Measurements from ENCODE around the gene OBSL1. TPM values are rescaled to one million over a fixed set of nuclear protein-coding genes. Genes with fewer than 3 reads are reported as not detected.

Gene OBSL1
- total RNA-seq, 1 experiment from 2014 or later = 53.1 TPM

DNA sequence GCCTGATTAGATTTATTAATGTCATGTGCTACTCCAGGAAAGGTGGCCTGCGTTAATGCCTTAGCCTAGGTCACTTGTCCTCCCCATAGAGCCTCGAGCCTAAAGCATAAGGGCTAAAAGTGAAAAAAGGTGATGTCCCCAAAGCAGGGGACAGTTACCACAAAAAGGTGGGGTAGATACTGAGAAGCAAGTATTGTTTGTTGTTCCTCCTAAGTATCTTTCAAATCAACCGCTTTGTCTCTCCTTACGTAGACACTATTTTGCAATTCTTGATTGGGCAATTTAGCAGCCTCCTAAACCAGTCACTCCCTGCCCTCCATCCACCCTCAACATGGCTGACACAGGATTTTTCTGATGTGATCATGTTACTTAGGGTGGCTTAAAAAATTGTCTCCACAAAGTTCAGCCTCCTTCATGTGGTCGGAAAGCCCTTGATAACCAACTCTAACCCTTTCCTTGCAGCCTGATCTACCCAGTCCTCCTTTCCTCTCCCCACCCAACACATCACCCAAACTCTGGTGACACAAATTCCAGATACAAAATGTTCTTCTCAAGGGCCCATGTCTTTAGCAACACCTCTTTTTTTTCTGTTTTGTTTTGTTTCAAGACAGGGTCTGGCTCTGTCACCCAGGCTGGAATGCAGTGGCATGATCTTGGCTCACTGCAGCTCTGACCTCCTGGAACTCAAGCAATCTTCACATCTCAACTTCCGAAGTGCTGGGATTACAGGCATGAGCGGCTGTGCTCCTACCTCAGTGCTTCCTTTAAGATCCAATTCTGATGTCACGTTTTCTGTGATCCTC, 7.7 kb upstream of the OBSL1 start:
- no peaks in the 10 kb centered on the region for H3K9me3 ChIP-seq (replicated peaks)
- no peaks in the 10 kb centered on the region for H3K4me1 ChIP-seq (replicated peaks)
- no peaks in the 10 kb centered on the region for H3K36me3 ChIP-seq
- peaks cover 6% of the 10 kb centered on the region; the same call in 1 of the 2 replicates for H3K27me3 ChIP-seq (replicated peaks)
- DNase-seq (ENCODE audit: low read depth in 1 of 2, low spot score in 2 of 2) = no peak
- H3K27ac ChIP-seq = no peak overlapping the region
- no peak overlapping the region for H3K4me3 ChIP-seq

- DNase-seq (ENCODE audit: low read depth in 1 of 2, low spot score in 2 of 2) = no peak
- Histone ChIP-seq H3K9me3 (replicated peaks) (no peaks in the 10 kb centered on the region), H3K27ac (no peak overlapping the region), H3K27me3 (replicated peaks) (0 out of 2 replicates have a peak, but pooled peaks cover 6% of the 10 kb centered on the region), H3K4me3 (no peak overlapping the region), H3K36me3 (no peaks in the 10 kb centered on the region), H3K4me1 (replicated peaks) (peaks cover 3% of the 10 kb centered on the region)
Observed at GRCh38 chr2:219576505-219577388, 5.4 kb upstream of the OBSL1 start.

- H3K4me3 ChIP-seq = no peak overlapping the region
- no peak for DNase-seq (ENCODE audit: low read depth in 1 of 2, low spot score in 2 of 2)
- H3K36me3 ChIP-seq = peaks cover 2% of the 10 kb centered on the region
- H3K4me1 ChIP-seq (replicated peaks) = peaks cover 8% of the 10 kb centered on the region
- no peak overlapping the region for H3K27ac ChIP-seq
- H3K9me3 ChIP-seq (replicated peaks) = no peaks in the 10 kb centered on the region
- H3K27me3 ChIP-seq (replicated peaks) = 0 out of 2 replicates have a peak, but pooled peaks cover 6% of the 10 kb centered on the region
Observed at GRCh38 chr2:219575566-219576504, 4.5 kb upstream of the OBSL1 start.

GRCh38 chr2:219574484-219575311, 3.4 kb upstream of the OBSL1 start:
- Histone ChIP-seq H3K27me3 (replicated peaks) (0 out of 2 replicates have a peak, but pooled peaks cover 3% of the 10 kb centered on the region), H3K4me1 (replicated peaks) (peaks cover 18% of the 10 kb centered on the region), H3K4me3 (no peak overlapping the region), H3K27ac (no peak overlapping the region), H3K36me3 (peaks cover 13% of the 10 kb centered on the region), H3K9me3 (replicated peaks) (0 out of 2 replicates have a peak, but pooled peaks cover 3% of the 10 kb centered on the region)
- DNase-seq (ENCODE audit: low read depth in 1 of 2, low spot score in 2 of 2) = no peak

- DNase-seq (ENCODE audit: low read depth in 1 of 2, low spot score in 2 of 2) = no peak
- H3K36me3 ChIP-seq = peaks cover 25% of the 10 kb centered on the region
- H3K27me3 ChIP-seq (replicated peaks) = 0 out of 2 replicates have a peak, but pooled peaks cover 3% of the 10 kb centered on the region
- 0 out of 2 replicates have a peak, but pooled peaks cover 3% of the 10 kb centered on the region for H3K9me3 ChIP-seq (replicated peaks)
- H3K4me1 ChIP-seq (replicated peaks) = peaks cover 18% of the 10 kb centered on the region
- no peak overlapping the region for H3K27ac ChIP-seq
- no peak overlapping the region for H3K4me3 ChIP-seq
Observed at GRCh38 chr2:219573166-219573565, 1.8 kb upstream of the OBSL1 start.

GRCh38 chr2:219572237-219573001, 1.1 kb upstream of the OBSL1 start, which contains the start of gene INHA:
Gene INHA (plus strand): TSS chr2:219572310. CDS start chr2:219572375, 65 bp downstream.
- DNase-seq (ENCODE audit: low read depth in 1 of 2, low spot score in 2 of 2) = no peak
- Histone ChIP-seq H3K4me3 (peak within 1 kb of the TSS; percentile 97), H3K9me3 (replicated peaks) (0 out of 2 replicates have a peak, but pooled peaks cover 3% of the 10 kb centered on the region), H3K36me3 (peaks cover 32% of the 10 kb centered on the region), H3K27ac (peak within 1 kb of the TSS; percentile 39), H3K4me1 (replicated peaks) (peaks cover 18% of the 10 kb centered on the region), H3K27me3 (replicated peaks) (0 out of 2 replicates have a peak, but pooled peaks cover 3% of the 10 kb centered on the region)

GRCh38 chr2:219570924-219571310, 422 bp downstream of the OBSL1 start:
- H3K9me3 ChIP-seq (replicated peaks) = 0 out of 2 replicates have a peak, but pooled peaks cover 3% of the 10 kb centered on the region
- H3K27me3 ChIP-seq (replicated peaks) = no peaks in the 10 kb centered on the region
- H3K4me3 ChIP-seq = peak overlapping the region; percentile 97
- DNase-seq (ENCODE audit: low read depth in 1 of 2, low spot score in 2 of 2) = peak; percentile 49 to 51
- H3K27ac ChIP-seq = peak overlapping the region; percentile 39
- H3K36me3 ChIP-seq = peaks cover 43% of the 10 kb centered on the region
- peaks cover 18% of the 10 kb centered on the region for H3K4me1 ChIP-seq (replicated peaks)

DNA sequence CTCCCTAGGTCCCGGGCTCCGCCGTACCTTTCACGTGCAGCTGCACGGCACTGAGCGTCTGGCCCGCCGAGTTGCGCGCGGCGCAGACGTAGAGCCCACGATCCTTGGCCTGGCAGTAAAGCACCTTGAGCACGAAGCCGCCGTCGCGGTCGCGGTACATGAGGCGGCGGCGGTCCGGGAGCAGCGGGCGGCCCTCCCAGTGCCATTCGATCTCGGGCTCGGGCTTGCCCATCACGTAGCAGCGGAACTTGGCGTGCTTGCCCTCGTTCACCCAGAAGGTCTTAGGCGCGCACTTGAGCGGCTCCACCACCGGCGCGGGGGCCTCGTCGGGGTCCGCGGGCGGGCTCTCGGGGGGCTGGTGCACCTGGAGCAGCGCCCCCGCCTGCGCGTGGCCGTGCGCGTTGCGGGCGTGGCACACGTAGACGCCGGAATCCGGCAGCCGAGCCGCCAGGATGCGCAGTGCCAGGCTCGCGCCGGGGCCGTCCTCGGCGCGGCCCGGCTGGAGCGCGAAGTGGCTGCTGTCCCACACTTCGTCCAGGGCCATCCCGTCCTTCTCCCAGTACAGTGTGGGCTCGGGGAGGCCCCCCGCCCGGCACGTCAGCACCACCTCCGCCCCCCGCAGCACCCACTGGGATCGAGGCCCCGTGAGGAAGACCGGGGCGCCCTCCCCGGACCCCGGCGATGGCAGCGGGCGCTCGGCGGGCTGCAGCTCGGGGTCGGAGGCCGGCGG, 980 bp downstream of the OBSL1 start:
- Histone ChIP-seq H3K4me3 (peak overlapping the region; percentile 97), H3K27me3 (replicated peaks) (no peaks in the 10 kb centered on the region), H3K4me1 (replicated peaks) (peaks cover 18% of the 10 kb centered on the region), H3K9me3 (replicated peaks) (0 out of 2 replicates have a peak, but pooled peaks cover 3% of the 10 kb centered on the region), H3K36me3 (peaks cover 44% of the 10 kb centered on the region), H3K27ac (peak overlapping the region; percentile 39)
- peak; percentile 21 to 46 for DNase-seq (ENCODE audit: low read depth in 1 of 2, low spot score in 2 of 2)

DNA sequence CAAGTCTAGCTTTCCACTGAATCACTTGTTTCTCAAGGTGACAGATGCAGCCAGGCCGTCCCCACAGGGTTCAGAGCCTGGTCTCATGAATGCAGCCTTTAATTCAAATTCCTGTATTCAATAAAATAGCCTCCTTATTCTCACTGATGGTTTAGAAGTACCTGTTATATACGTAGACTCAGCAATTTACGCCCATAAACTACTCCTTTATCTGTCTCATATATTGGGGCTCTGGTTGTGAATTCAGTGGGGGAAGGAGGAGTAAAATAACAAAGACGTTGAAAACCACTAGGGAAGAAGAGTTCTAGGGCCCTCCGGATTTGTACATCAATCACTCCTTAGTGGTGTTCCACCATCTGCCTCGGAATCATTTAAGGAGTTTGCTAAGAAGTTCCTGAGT, 1.7 kb downstream of the OBSL1 start:
- Histone ChIP-seq H3K27me3 (replicated peaks) (no peaks in the 10 kb centered on the region), H3K27ac (no peak overlapping the region), H3K9me3 (replicated peaks) (0 out of 2 replicates have a peak, but pooled peaks cover 3% of the 10 kb centered on the region), H3K4me3 (no peak overlapping the region), H3K36me3 (peaks cover 44% of the 10 kb centered on the region), H3K4me1 (replicated peaks) (peaks cover 18% of the 10 kb centered on the region)
- DNase-seq (ENCODE audit: low read depth in 1 of 2, low spot score in 2 of 2) = no peak

GRCh38 chr2:219569041-219569440, 2.3 kb downstream of the OBSL1 start:
- Histone ChIP-seq H3K27me3 (replicated peaks) (no peaks in the 10 kb centered on the region), H3K36me3 (peaks cover 44% of the 10 kb centered on the region), H3K9me3 (replicated peaks) (0 out of 2 replicates have a peak, but pooled peaks cover 3% of the 10 kb centered on the region), H3K27ac (no peak overlapping the region), H3K4me1 (replicated peaks) (peaks cover 18% of the 10 kb centered on the region), H3K4me3 (no peak overlapping the region)
- DNase-seq (ENCODE audit: low read depth in 1 of 2, low spot score in 2 of 2) = no peak

GRCh38 chr2:219567791-219568361, 3.5 kb downstream of the OBSL1 start:
- Histone ChIP-seq H3K9me3 (replicated peaks) (0 out of 2 replicates have a peak, but pooled peaks cover 3% of the 10 kb centered on the region), H3K27me3 (replicated peaks) (no peaks in the 10 kb centered on the region), H3K27ac (no peak overlapping the region), H3K36me3 (peaks cover 44% of the 10 kb centered on the region), H3K4me1 (replicated peaks) (peaks cover 18% of the 10 kb centered on the region), H3K4me3 (no peak overlapping the region)
- DNase-seq (ENCODE audit: low read depth in 1 of 2, low spot score in 2 of 2) = no peak
